SHP77 (cell line): ENCODE results near the gene REXO5.

Source experiments
- DNase-seq, 2 experiments: peaks; one replicate each; lab custom pipeline; 2025; lab: John Stamatoyannopoulos, UW

Gene REXO5

DNA sequence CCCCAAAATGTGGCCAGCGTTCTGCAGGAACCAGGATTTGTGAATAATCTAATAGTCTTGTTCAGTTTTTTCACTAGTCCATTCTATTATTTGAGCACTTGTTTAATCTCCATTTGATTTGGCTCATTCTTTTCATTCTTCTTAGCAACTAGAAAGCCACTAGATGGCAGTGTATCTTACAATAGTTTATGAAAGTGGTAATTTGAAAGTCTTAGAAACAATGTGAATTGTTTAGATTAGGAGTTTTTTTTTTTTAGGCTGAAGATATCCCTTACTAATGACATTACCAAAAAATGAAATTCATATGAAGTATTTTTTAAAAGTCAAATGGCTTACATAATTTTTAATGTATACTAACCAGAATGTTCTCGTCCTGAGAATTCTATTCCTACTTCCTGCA is 6.7 kb upstream of the REXO5 start:
- DNase-seq, result peak; percentile 3 to 5

DNA sequence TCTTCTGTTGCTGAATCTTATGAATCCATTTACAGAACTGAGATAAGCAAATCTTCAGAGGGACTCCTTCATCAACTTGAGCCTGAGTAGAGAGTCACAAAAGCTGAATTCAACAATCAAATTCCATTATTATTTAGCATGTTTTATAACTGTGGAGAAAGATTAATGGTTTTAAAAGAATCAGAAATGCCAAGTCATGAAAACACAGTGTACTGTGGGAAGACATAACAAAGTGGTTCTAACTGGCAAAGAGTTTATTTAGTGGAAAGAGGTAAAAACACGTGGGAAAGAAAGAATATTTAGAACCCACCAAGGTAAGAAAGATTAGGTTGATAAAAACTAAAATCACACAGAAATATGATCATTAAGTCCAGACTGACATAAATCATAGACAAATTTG is 5.0 kb upstream of the REXO5 start:
- no peak for DNase-seq

DNA sequence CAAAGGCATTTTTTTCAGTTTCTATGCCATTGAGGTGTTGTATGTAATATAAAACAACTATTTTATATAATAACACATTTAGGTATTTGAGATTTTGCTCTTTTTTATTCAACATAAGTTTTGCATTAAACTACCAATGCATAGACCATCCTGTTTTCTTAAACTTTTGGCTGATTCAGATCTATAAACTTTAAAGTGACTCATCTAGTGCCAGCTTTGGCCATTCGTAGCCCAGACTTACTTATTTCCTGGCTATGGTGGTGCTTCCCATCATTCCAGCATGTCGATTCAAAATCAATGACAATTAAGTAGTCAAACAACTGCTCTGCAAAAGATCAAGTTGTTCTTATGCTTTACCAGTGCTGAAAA is 3.2 kb upstream of the REXO5 start:
- DNase-seq, result no peak

DNA sequence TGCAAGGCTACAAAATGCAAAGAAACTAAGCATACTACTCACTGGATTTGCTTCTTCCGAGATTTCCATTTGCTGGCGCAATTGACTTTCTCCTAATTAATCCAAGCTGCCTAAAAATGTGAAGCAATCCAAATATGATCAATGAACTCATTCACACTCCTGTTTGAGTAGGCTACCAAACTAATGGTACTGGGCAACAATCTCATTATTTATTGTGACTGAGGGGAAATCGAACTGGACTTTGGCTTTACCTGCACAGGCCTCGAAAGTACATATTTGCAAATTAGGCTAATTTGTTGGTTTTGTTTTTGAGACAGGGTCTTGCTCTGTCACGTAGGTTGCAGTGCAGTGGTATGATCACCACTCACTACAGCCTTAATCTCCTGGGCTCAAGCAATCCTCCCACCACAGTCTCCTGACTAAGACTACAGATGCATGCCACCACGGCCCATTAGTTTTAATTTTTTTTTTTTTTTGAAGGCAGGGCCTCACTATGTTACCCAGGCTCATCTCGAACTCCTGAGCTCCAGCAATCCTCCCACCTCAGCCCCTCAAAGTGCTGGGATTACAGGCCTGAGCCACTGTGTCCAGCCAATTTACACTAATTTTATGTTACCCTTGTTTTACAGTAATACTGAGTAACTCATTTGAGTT is 2.6 kb upstream of the REXO5 start:
- no peak for DNase-seq

DNA sequence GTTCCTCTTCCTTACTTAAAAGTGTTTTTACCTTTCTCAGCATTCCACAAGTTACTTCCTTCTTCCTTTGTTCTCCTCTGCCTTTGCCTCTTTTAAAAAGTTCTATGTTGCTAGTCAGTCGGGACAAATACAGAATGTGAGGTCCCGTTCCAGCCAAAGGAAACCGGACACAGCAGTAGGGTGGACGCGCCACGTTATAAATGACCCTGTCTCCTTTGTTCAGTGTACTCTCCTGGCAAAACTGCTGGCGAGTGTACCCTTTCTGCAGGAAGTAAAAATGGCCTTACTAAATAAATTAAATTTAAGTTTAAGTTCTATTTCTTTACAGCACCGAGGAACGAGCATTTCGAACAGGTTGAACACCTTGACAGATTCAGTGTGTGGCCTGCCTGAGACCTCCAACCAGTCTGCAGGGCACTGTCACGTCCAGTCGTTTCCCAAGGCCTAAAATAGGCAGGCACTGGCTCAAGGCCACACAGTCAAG is 601 bp upstream of the REXO5 start:
- DNase-seq, result peak; percentile 58 to 64

DNA sequence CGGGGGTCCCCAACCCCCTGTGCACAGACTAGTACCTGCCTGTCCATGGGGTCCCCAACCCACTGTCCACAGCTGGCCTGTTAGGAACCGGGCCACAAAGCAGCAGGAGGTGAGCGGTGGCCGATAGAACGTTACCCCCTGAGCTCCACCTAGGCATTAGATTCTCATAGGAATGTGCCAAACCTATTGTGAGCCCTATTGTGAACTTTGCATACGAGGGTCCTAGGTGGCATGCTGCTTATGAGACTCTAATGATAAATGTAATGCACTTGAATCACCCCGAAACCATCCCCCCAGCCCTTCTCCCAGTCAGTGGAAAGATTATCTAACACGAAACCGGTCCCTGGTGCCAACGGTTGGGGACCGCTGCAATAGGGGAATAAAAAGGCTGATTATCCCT is 1.5 kb downstream of the REXO5 start:
- no peak for DNase-seq

DNA sequence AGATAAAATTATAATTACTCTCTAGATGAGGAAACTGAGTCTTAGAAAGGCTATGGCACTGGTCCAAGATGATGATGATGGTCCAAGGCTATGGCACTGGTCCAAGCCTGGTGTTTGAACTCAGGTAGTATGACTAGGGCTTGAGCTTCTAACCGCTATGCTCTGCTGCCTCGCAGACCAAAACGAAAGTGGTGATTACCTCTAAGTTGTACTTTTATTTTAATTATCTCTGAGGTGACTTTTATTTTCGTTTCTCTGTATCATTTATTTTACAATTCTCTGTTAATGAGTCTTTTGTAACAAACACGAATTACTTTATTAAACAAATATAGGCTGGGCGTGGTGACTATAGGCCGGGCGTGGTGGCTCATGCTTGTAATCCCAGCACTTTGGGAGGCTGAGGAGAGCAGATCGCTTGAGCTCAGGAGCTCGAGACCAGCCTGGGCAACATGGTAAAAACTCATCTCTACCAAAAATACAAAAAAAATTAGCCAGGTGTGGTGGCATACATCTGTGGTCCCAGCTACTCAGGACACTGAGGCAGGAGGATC is 5.6 kb downstream of the REXO5 start:
- DNase-seq, result no peak

DNA sequence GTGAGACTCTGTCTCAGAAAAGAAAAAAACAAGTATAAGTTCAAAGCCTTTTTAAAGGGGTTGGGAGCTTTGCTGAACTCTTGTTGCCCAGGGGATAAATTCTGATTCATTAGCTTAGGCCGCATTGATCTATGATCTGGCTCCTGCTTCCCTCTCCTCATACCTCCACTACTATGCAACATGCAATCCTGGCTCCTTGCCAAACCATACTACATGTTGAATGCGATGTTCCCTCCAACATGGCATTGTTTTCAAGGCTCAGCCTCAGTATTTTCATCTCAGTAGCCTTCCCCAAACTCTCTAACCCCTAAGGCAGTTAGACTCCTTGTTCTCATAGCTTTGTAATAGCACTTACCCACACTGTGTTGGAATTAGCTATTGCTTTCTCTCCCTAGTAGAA is 6.2 kb downstream of the REXO5 start:
- no peak for DNase-seq

DNA sequence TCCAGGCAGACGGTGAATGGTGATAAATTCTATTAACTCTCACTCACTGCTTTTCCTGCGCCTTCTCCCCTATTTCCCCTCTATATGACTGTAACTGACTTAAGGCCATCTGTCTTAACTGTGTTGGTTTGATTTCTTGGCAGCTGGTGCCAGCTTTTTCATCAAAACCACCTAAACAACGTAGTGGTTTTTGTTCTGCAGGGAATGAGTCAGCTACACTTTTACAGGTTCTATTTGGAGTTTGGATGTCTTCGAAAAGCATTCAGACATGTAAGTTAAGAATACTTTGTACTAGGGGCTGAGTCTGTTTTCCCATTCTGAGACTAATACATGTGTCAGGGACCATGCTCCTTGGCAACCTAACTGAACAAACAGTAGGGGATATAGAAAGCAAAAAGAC is 8.5 kb downstream of the REXO5 start:
- no peak for DNase-seq

DNA sequence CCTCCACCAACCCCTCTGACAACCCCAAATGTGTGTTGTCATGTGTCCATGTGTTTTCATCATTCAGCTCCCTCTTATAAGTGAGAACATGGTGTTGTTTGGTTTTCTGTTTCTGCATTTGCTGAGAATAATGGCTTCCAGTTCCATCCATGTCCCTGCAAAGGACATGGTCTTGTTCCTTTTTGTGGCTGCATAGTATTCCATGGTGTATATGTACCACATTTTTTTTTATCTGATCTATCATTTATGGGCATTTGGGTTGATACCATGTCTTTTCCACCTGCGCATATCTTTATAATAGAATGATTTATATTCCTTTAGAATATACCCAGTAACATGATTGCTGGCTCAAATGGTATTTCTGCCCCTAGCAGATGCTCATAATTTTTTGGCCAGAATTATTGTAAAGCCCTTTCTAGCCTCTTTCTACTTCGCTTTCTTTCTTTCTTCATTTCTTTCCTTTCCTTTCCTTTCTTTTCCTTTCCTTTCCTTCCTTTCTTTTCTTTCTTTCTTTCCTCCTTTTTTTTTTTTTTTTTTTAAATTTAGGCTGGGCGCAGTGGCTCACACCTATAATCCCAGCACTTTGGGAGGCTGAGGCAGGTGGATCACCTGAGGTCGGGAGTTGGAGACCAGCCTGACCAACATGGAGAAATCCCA is 12.7 kb downstream of the REXO5 start:
- DNase-seq, result no peak

DNA sequence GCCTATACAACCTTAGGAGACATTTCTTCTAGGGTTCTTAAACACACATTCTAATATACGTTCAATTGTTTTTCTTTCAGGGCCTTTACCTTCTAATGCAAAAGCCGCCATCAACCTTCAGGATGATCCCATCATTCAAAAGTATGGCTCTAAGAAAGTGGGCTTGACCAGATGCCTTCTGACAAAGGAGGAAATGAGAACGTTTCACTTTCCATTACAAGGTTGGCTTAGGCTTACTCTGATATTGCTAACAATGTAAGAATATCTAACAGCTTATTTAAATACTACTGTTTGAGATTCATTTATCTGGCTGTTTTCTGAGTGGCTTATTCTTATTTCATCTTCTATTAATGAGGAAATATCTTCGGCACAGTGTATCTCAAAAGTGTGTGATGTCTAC is 15.4 kb downstream of the REXO5 start:
- no peak for DNase-seq

DNA sequence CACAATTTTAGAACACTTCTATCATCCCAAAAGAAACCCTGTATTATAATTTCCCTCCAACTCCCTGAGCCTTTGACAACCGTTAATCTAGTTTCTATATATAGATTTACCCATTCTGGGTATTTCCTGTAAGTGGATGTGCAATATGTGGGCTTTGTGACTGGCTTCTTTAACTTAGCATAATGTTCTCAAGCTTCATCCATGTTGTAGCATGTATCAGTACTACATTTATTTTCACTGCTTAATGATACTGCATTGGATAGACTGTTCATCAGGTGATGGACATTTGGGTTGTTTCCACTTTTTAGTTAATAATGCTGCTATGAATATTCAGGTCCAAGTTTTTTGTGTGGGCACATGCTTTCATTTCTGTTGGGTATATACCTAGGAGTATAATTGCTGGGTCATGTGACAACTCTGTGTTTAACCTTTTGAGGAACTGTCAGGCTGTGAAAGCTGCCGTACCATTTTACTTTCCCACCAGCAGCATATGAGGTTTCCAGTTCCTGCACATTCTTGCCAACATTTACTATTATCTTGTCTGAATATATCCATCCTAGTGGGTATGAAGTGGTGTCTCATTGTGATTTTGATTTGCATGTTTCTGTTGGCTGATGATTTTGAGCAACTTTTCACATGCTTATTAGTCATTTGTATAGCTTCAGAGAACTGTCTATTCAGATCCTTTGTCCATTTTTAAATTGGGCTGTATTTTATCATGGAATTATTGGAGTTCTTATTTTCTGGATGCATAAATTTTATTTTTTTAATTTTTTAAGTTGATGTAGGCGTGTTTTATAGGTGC is 16.4 kb downstream of the REXO5 start:
- DNase-seq, result no peak

DNA sequence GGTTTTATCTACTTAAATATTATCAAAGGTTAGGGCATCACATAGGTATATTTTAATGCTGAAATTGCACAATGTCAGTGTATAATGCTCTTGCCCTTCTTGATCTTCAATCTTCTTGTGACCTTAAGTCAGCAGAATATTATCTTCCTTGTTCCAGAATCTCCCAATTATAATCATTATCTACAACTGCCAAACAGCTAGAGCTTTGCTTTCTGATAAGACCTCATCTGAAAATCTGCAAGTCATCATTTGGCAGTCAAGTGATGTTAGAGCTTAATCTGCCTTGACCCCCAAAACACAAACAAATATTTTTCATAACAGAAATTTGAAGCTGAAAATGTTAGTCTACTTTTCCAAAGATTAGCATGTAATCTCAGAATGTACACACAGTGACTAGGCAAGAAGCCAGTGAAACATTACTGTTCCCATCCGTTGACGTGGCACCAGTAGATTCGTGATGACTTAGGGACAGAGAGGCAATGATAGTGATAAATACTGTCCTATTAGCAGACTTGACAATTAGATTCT is 19.8 kb downstream of the REXO5 start:
- DNase-seq, result no peak

DNA sequence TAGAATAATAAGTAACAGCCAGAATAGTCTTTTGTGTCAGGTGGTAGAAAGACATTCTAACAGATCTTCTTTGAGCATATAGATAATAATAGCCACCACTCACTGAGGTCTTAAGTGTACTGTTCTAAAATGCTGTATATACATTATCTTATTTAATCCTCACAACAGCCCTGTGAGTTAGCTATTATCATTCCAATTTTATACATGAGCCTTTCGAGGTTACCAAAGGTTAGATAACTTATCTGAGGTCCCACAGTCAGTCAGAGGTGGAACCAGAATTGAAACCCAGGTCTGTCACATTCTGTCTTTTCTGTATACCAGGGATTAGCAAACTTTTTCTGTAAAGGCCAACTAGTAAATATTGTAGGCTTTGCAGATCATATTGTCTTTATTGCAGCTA is 23.2 kb downstream of the REXO5 start:
- DNase-seq, result no peak

DNA sequence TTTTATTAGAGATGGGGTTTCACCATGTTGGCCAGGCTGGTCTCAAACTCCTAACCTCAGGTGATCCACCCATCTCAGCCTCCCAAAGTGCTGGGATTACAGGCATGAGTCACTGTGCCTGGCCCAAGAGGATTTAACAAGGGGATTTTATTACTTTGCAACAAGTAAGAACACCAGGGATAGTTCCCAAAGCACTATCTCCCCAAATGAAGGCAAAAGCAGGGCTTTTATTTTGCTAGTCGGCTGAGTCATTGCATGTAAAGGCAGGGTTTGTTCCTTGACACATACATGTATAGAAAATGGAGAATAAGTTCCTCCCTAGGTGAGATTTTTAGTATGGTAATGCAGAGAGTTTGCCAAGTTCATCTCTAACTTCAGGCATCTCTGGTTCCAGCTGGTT is 24.0 kb downstream of the REXO5 start:
- no peak for DNase-seq

DNA sequence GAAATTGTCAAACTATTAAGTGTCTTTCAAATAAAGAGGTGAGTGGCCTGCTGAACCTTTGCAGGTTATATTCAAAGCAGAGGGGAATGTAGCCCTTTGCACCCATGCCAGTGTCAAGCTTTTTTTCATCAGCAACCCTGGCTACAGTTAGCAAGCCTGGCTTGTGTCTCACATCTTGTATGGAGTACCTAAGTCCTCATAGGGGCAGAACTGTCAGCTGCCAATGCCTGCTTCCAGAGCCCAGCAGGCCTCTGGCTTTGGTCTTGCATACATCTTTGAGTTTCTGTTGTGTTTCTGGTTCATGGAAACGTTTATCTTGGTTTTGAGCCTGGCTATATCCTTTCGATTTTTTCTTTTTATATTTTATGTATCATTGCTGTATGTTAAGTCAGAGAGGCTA is 26.8 kb downstream of the REXO5 start:
- no peak for DNase-seq

DNA sequence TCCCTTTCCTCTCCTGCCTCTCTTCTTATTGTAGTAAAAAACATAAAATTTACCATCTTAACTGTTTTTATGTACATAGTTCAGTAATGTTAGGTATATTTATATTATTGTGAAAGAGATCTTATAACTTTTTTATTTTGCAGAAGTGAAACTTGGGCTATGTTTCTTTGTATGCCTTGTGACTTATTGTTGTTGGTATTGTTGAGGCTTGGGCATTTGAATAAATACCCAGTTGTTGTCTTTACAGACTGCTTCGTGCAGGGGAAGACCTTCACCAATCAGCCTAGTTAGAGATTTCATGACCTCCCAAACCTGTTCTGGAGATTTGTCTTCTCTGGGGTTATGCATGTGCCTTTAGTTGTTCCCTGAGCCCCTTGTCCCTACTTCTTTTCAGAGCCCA is 31.9 kb downstream of the REXO5 start:
- no peak for DNase-seq

DNA sequence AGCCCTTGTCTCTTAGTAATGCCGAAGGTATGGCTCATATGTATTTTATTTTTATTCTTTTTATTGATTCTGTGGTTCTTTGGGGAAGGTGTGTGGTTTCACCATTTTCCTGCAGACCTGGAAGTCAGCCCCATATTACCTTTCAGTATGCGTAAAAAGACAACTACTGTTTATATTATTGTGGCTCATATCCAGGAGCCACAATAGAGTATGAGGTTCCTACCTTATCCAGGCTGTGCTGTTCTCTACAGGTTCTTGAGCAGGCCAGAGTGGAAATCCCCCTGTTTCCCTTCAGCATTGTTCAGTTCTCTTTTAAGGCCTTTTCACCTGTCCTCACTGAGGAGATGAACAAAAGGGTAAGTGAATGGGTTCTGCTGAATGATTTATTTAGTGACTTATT is 33.2 kb downstream of the REXO5 start:
- no peak for DNase-seq

DNA sequence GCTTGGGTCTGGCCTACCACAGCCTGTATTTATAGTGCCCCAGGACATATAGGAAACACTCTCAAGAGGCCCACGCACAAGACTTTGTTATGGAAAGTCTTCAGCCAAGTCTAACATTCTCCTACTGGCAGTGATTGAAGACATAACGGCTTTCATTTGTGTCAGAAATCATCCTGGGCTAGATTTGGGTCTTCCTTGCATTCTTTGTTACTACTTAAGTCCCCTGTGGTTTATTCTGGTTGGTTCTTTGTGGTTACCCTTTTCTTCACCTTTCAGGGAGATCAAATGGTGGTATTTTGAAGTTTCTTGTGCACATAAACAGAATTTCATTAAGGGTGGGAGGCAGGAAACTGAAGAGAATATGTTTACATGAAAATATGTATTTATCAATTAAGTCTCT is 37.7 kb downstream of the REXO5 start:
- DNase-seq, result no peak

DNA sequence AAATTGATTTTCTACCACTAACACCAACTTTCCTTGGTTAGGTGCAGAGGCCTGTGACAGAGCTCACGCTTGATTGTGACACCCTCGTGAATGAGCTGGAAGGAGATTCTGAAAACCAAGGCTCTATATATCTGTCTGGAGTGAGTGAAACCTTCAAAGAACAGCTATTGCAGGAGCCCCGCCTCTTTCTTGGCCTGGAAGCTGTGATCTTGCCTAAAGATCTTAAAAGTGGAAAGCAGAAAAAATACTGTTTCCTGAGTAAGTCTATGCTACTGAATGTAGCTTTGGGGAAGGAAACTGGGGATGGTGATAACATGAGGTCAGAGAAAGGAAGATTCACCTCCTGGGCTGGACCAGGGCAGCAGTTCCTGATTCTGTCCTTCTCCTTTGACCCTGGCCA is 38.3 kb downstream of the REXO5 start:
- DNase-seq, result no peak

DNA sequence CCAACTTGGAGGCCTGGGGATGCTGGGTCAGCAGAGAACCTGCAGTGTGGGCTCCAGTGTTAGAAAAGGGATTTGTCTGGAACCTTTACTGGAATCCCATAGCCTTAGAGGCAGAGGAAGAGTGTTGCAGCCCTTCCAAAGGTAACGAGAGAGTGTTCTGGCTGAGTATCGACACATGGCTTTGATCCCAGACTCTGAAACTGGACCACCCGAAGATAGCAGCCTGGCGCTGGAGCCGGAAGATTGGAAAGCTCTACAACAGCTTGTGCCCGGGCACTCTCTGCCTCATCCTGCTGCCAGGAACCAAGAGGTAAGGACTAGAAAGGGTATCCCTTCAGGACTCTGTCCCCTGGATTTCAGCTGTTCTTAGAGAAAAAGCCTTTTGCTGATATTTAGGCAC is 39.7 kb downstream of the REXO5 start:
- no peak for DNase-seq

DNA sequence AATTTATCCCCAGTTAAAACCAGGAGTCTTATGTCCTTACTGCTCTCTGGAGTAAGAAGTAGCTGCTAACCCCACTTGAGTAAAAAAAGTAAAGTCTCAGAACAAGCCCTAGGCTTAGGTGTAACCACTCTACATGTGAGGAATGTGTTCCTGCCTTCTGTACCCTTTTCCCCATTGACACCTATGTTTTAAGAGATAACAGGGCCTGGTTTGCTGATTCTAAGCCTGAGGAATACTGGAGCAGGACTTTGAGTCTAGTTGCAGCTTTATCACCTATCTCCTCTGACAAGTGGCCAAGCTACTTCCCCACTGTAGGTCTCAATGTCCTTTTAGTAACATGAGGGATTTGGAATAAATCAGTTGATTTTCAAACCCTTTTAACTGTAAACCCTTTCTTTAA is 40.2 kb downstream of the REXO5 start:
- no peak for DNase-seq

DNA sequence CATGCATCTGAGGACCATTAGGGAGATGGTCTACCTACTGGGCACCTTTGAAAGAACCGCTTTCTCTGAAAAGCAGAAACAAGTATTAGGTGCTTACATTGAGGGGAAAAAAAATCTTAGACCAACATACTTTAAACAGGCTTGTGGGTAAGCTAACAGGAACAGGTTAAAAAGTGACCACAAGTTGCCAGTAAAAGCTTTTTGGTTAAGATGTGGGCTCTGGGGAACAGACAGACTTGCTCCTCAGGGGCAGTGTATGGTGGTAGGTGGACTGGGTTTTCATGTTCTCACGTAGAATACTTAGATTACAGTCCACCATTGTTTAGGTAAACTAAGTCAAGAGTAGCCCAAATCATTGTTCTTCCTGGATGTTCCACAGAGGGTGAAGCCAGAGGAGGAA is 41.2 kb downstream of the REXO5 start:
- no peak for DNase-seq
